ENCODE data around the gene ZBTB9. TPM values are rescaled to one million over a fixed set of nuclear protein-coding genes. Genes with fewer than 3 reads are reported as not detected.

The ZBTB9 gene
- 1.7 and 2.4 TPM in 2 replicates for polyA plus RNA-seq

GRCh38 chr6:33454009-33454946, at the start of gene ZBTB9:
Gene ZBTB9 (plus strand): TSS chr6:33454576. CDS start chr6:33455101, 525 bp downstream.

GRCh38 chr6:33410711-33411631, 43.4 kb upstream of the ZBTB9 start, which contains the start of gene PHF1:
Gene PHF1 (plus strand): TSS chr6:33411014. CDS start chr6:33412264, 1,250 bp downstream.

GRCh38 chr6:33417903-33418689, 36.3 kb upstream of the ZBTB9 start, which contains the start of gene CUTA:
Gene CUTA (minus strand): TSS chr6:33418107. CDS start chr6:33418000, 107 bp downstream.

GRCh38 chr6:33419580-33420490, 34.5 kb upstream of the ZBTB9 start, which contains the start of gene SYNGAP1:
Gene SYNGAP1 (plus strand): TSS chr6:33420065. CDS start chr6:33420265, 200 bp downstream.

Other genes with a start within 250 kb of the ZBTB9 start
- 3.1 and 10.1 TPM in 2 replicates for gene HSD17B8, start 249.9 kb upstream of the ZBTB9 start, polyA plus RNA-seq
- gene RING1, start 246.1 kb upstream of the ZBTB9 start, polyA plus RNA-seq, result 6.8 and 15.9 TPM in 2 replicates
- gene VPS52, start 182.7 kb upstream of the ZBTB9 start, polyA plus RNA-seq, result 31.6 and 34.2 TPM in 2 replicates
- 709 and 869 TPM in 2 replicates for gene RPS18, start 182.5 kb upstream of the ZBTB9 start, polyA plus RNA-seq
- 2.2 and 2.3 TPM in 2 replicates for gene B3GALT4, start 177.5 kb upstream of the ZBTB9 start, polyA plus RNA-seq
- 22.4 and 46.1 TPM in 2 replicates for gene WDR46, start 165.3 kb upstream of the ZBTB9 start, polyA plus RNA-seq
- 5.6 and 8.8 TPM in 2 replicates for gene PFDN6, start 165.0 kb upstream of the ZBTB9 start, polyA plus RNA-seq
- 3.2 and 5.0 TPM in 2 replicates for gene RGL2, start 155.6 kb upstream of the ZBTB9 start, polyA plus RNA-seq
- gene TAPBP, start 140.5 kb upstream of the ZBTB9 start, polyA plus RNA-seq, result 10.8 and 14.1 TPM in 2 replicates
- 0.42 and 1.6 TPM in 2 replicates for gene ZBTB22, start 136.8 kb upstream of the ZBTB9 start, polyA plus RNA-seq
- gene DAXX, start 131.6 kb upstream of the ZBTB9 start, polyA plus RNA-seq, result 6.0 and 6.5 TPM in 2 replicates
- not detected in 2 replicates for gene KIFC1, start 62.8 kb upstream of the ZBTB9 start, polyA plus RNA-seq
- gene PHF1, start 43.6 kb upstream of the ZBTB9 start, polyA plus RNA-seq, result 14.0 and 14.2 TPM in 2 replicates
- gene CUTA, start 36.5 kb upstream of the ZBTB9 start, polyA plus RNA-seq, result 385 and 492 TPM in 2 replicates
- 0.24 and 1.9 TPM in 2 replicates for gene SYNGAP1, start 34.5 kb upstream of the ZBTB9 start, polyA plus RNA-seq
- 1.4 and 2.8 TPM in 2 replicates for gene BAK1, start 125.7 kb downstream of the ZBTB9 start, polyA plus RNA-seq
- 0.03 TPM in 1 of 2 replicates, not detected in the other for gene ITPR3, start 166.7 kb downstream of the ZBTB9 start, polyA plus RNA-seq

All from Purkinje cell (primary cell).